Measurements from ENCODE around the gene IKZF2.

Gene IKZF2

GRCh38 chr2:212959471-212960117, 191.8 kb downstream of the IKZF2 start:
- no peak for TF ChIP-seq EZH2phosphoT487 (IDR thresholded peaks at IDR 0.05; ENCODE audit: borderline replicate concordance)
- TF ChIP-seq, protein P1, sequence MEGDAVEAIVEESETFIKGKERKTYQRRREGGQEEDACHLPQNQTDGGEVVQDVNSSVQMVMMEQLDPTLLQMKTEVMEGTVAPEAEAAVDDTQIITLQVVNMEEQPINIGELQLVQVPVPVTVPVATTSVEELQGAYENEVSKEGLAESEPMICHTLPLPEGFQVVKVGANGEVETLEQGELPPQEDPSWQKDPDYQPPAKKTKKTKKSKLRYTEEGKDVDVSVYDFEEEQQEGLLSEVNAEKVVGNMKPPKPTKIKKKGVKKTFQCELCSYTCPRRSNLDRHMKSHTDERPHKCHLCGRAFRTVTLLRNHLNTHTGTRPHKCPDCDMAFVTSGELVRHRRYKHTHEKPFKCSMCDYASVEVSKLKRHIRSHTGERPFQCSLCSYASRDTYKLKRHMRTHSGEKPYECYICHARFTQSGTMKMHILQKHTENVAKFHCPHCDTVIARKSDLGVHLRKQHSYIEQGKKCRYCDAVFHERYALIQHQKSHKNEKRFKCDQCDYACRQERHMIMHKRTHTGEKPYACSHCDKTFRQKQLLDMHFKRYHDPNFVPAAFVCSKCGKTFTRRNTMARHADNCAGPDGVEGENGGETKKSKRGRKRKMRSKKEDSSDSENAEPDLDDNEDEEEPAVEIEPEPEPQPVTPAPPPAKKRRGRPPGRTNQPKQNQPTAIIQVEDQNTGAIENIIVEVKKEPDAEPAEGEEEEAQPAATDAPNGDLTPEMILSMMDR (conservative IDR thresholded peaks at IDR 0.05; ENCODE audit: low read length), result no peak
- H2AFZ ChIP-seq (ENCODE audit: low read length), result no peak overlapping the region
- no peaks in the 10 kb centered on the region for H3K27me3 ChIP-seq (ENCODE audit: insufficient read depth, low read length, poor library complexity, severe bottlenecking)
- peaks cover 86% of the 10 kb centered on the region for H3K4me1 ChIP-seq (ENCODE audit: insufficient read depth, low read length, poor library complexity, severe bottlenecking)
- peaks cover 29% of the 10 kb centered on the region for H3K79me2 ChIP-seq (ENCODE audit: insufficient read depth, low read length)
- H3K4me3 ChIP-seq (ENCODE audit: low read length, poor library complexity, severe bottlenecking), result peak overlapping the region; percentile 49
- peaks cover 1% of the 10 kb centered on the region; the same call in 1 of the 2 replicates for H3K9me3 ChIP-seq (ENCODE audit: insufficient read depth, low read depth, low read length)
- peak overlapping the region; percentile 85 for H3K9ac ChIP-seq (ENCODE audit: low read depth, low read length, poor library complexity, severe bottlenecking)
- no peaks in the 10 kb centered on the region for H4K20me1 ChIP-seq (ENCODE audit: insufficient read depth, low read length, poor library complexity, severe bottlenecking)
- H3K9me2 ChIP-seq (replicated peaks; ENCODE audit: low read depth, low read length), result no peaks in the 10 kb centered on the region
- H3F3A ChIP-seq (ENCODE audit: low read depth), result peaks cover 33% of the 10 kb centered on the region
- no peaks in the 10 kb centered on the region for H3K36me3 ChIP-seq (ENCODE audit: insufficient read depth, low read length)
- H3K4me2 ChIP-seq (ENCODE audit: low read depth, low read length, poor library complexity, severe bottlenecking), result peak overlapping the region; percentile 74

- H3K4me2 ChIP-seq (ENCODE audit: low read depth, low read length, poor library complexity, severe bottlenecking), result peak overlapping the region; percentile 74
- TF ChIP-seq, protein P1 (conservative IDR thresholded peaks at IDR 0.05; ENCODE audit: low read length), result no peak
- no peak for TF ChIP-seq EZH2phosphoT487 (IDR thresholded peaks at IDR 0.05; ENCODE audit: borderline replicate concordance)
Observed at GRCh38 chr2:212958757-212959295, 192.6 kb downstream of the IKZF2 start.

GRCh38 chr2:212958133-212958532, 193.3 kb downstream of the IKZF2 start:
- Histone ChIP-seq H3K4me3 (ENCODE audit: low read length, poor library complexity, severe bottlenecking) (peak overlapping the region; percentile 49), H3K27me3 (ENCODE audit: insufficient read depth, low read length, poor library complexity, severe bottlenecking) (no peaks in the 10 kb centered on the region), H2AFZ (ENCODE audit: low read length) (no peak overlapping the region), H3K9me2 (replicated peaks; ENCODE audit: low read depth, low read length) (no peaks in the 10 kb centered on the region), H3K9ac (ENCODE audit: low read depth, low read length, poor library complexity, severe bottlenecking) (peak overlapping the region; percentile 85), H3K79me2 (ENCODE audit: insufficient read depth, low read length) (peaks cover 29% of the 10 kb centered on the region), H3K9me3 (ENCODE audit: insufficient read depth, low read depth, low read length) (peaks cover 3% of the 10 kb centered on the region; the same call in 1 of the 2 replicates), H3K4me1 (ENCODE audit: insufficient read depth, low read length, poor library complexity, severe bottlenecking) (peaks cover 88% of the 10 kb centered on the region), H4K20me1 (ENCODE audit: insufficient read depth, low read length, poor library complexity, severe bottlenecking) (no peaks in the 10 kb centered on the region), H3K36me3 (ENCODE audit: insufficient read depth, low read length) (peaks cover 5% of the 10 kb centered on the region; the same call in 1 of the 2 replicates), H3F3A (ENCODE audit: low read depth) (peaks cover 33% of the 10 kb centered on the region), H3K4me2 (ENCODE audit: low read depth, low read length, poor library complexity, severe bottlenecking) (peak overlapping the region; percentile 74)
- TF ChIP-seq EZH2phosphoT487 (IDR thresholded peaks at IDR 0.05; ENCODE audit: borderline replicate concordance), result no peak
- TF ChIP-seq, protein P1 (conservative IDR thresholded peaks at IDR 0.05; ENCODE audit: low read length), result no peak

More at GRCh38 chr2:212958757-212959295, 192.6 kb downstream of the IKZF2 start:
- H3K9me2 ChIP-seq (replicated peaks; ENCODE audit: low read depth, low read length), result no peaks in the 10 kb centered on the region
- peak overlapping the region; percentile 85 for H3K9ac ChIP-seq (ENCODE audit: low read depth, low read length, poor library complexity, severe bottlenecking)
- H3K9me3 ChIP-seq (ENCODE audit: insufficient read depth, low read depth, low read length), result peaks cover 3% of the 10 kb centered on the region; the same call in 1 of the 2 replicates
- H3K79me2 ChIP-seq (ENCODE audit: insufficient read depth, low read length), result peaks cover 29% of the 10 kb centered on the region
- peaks cover 33% of the 10 kb centered on the region for H3F3A ChIP-seq (ENCODE audit: low read depth)
- H3K36me3 ChIP-seq (ENCODE audit: insufficient read depth, low read length), result no peaks in the 10 kb centered on the region
- H4K20me1 ChIP-seq (ENCODE audit: insufficient read depth, low read length, poor library complexity, severe bottlenecking), result no peaks in the 10 kb centered on the region
- no peak overlapping the region for H2AFZ ChIP-seq (ENCODE audit: low read length)
- peaks cover 86% of the 10 kb centered on the region for H3K4me1 ChIP-seq (ENCODE audit: insufficient read depth, low read length, poor library complexity, severe bottlenecking)
- peak overlapping the region; percentile 49 for H3K4me3 ChIP-seq (ENCODE audit: low read length, poor library complexity, severe bottlenecking)
- no peaks in the 10 kb centered on the region for H3K27me3 ChIP-seq (ENCODE audit: insufficient read depth, low read length, poor library complexity, severe bottlenecking)
